Activated naive CD8-positive, alpha-beta T cell treated with anti-CD3 and anti-CD28 coated beads for 36 hours (primary cell): ENCODE results near the gene MYH10. TPM values are rescaled to one million over a fixed set of nuclear protein-coding genes. Genes with fewer than 3 reads are reported as not detected.
"Not testable (repeated sequence)": the region's sequence is repeated elsewhere in the genome, so short reads cannot be mapped to it uniquely, and the experiment has no call there.

Experiments used
- DNase-seq: peaks from one replicate; pipeline ENCODE4 v3.0.0; 2021
- H3K27ac Mint-ChIP-seq: one replicate; pipeline ENCODE4 v1.8.0; 2022; ENCODE audit warnings: mild to moderate bottlenecking, moderate library complexity, mixed read lengths
- H3K27me3 Mint-ChIP-seq: one replicate; pipeline ENCODE4 v1.8.0; 2022; ENCODE audit warnings: mild to moderate bottlenecking, mixed read lengths
- H3K36me3 Mint-ChIP-seq: one replicate; pipeline ENCODE4 v1.8.0; 2021; ENCODE audit warnings: mild to moderate bottlenecking, mixed read lengths
- H3K4me1 Mint-ChIP-seq: one replicate; pipeline ENCODE4 v1.8.0; 2021; ENCODE audit warnings: mixed read lengths
- H3K4me3 Mint-ChIP-seq: one replicate; pipeline ENCODE4 v1.8.0; 2022; ENCODE audit warnings: mild to moderate bottlenecking, moderate library complexity, mixed read lengths
- H3K9me3 Mint-ChIP-seq: one replicate; pipeline ENCODE4 v1.8.0; 2022; ENCODE audit warnings: mixed read lengths
- total RNA-seq, 2 experiments: library from RNA; stranded (reverse); gene quantifications; one replicate each; pipeline ENCODE4 v1.2.3, GENCODE V29; 2021

The MYH10 gene
- 10 to 100 TPM; 20.1 to 22.3 TPM for total RNA-seq

GRCh38 chr17:8630227-8630801 lies at the start of gene MYH10:
Gene MYH10 (minus strand): TSS chr17:8630725. CDS start chr17:8623246, 7,479 bp downstream.
- DNase-seq = no peak
- peak within 1 kb of the TSS; percentile 73 for H3K27ac Mint-ChIP-seq

GRCh38 chr17:8679126-8679525 lies 48.6 kb upstream of the MYH10 start:
- Mint-ChIP-seq H3K36me3 (no peaks in the 10 kb centered on the region), H3K27ac (no peak overlapping the region), H3K27me3 (peaks cover 4% of the 10 kb centered on the region), H3K4me1 (no peaks in the 10 kb centered on the region), H3K4me3 (no peak overlapping the region), H3K9me3 (no peaks in the 10 kb centered on the region)
- no peak for DNase-seq

More at GRCh38 chr17:8630227-8630801, at the start of gene MYH10:
- Mint-ChIP-seq H3K27me3 (peaks cover 68% of the 10 kb centered on the region), H3K9me3 (no peaks in the 10 kb centered on the region), H3K36me3 (no peaks in the 10 kb centered on the region), H3K4me1 (peaks cover 9% of the 10 kb centered on the region), H3K4me3 (peak within 1 kb of the TSS; percentile 95)

DNA sequence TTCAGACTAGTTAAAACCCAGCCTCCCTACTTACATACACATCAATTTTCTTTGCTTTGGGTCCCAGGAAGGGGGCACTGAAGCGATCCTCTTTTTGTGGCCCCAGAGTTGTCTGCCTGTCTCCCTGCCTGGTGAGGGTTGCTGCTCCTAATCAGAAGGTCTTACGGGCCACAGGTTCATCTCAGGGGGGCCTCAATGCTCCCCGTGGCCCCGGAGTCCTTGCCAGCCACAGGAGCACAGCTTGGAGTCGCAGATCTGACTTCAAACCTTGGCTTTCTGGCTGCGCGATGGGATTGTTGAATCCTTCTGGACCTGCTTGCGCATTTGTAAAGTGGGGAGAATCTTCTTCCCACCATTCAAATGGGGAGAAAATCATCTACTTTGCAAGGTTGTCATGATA lies 44.8 kb upstream of the MYH10 start:
- Mint-ChIP-seq H3K4me3 (no peak overlapping the region), H3K27me3 (peaks cover 4% of the 10 kb centered on the region), H3K36me3 (no peaks in the 10 kb centered on the region), H3K9me3 (no peaks in the 10 kb centered on the region), H3K4me1 (no peaks in the 10 kb centered on the region), H3K27ac (no peak overlapping the region)
- DNase-seq = no peak

DNA sequence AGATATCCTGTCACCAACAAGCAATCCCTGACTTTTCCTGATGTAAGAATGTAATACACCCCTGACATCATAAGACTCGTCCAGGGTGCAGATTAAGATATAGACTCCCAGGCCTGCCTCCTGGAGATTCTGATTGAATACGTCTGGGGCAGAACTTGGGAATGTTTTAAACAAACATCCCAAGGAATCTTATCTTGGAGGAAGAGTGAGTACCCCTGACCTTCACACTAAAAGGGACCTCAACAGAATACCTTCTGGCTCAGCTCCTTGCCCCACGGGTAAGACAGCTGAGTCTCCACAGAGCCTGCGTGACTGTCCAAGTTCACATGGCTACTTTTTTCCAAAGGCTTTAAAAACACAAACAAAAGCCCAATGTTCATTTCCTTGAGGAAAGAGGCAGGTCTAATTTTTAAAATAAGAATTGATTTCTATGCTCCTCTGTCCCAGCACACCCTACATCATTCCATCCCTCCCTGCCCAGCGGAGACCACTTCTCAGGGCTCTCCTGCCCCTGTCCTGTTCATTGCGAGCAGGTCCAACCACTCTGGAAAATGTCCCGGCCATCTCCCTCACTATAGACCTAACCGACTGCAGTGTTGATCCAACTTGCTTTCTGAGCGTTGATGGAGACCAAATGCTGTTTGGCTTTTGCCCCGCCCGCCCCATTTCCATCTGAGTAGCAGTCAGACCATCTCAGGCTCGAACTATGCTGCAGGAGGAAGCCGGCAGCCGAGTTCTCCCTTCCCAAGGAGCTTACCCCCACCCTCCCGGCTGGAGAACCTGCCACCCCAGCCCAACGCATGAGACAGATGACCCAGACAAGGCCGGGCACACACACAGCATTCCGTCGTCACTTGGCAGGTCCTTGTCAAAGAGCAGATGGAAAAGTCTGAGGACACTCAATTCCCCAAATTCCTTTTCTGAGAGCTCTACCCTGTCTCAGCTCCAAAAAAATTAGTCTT lies 44.1 kb upstream of the MYH10 start:
- Mint-ChIP-seq H3K4me1 (no peaks in the 10 kb centered on the region), H3K36me3 (no peaks in the 10 kb centered on the region), H3K9me3 (no peaks in the 10 kb centered on the region), H3K4me3 (no peak overlapping the region), H3K27me3 (peaks cover 4% of the 10 kb centered on the region), H3K27ac (no peak overlapping the region)
- DNase-seq = no peak

GRCh38 chr17:8673612-8674011 lies 43.1 kb upstream of the MYH10 start:
- DNase-seq = no peak

GRCh38 chr17:8672326-8672725 lies 41.8 kb upstream of the MYH10 start:
- no peak for DNase-seq
- H3K27ac Mint-ChIP-seq = no peak overlapping the region
- H3K4me3 Mint-ChIP-seq = no peak overlapping the region
- no peaks in the 10 kb centered on the region for H3K4me1 Mint-ChIP-seq
- H3K36me3 Mint-ChIP-seq = no peaks in the 10 kb centered on the region
- no peaks in the 10 kb centered on the region for H3K27me3 Mint-ChIP-seq
- H3K9me3 Mint-ChIP-seq = no peaks in the 10 kb centered on the region

More at GRCh38 chr17:8673612-8674011, 43.1 kb upstream of the MYH10 start:
- Mint-ChIP-seq H3K4me1 (no peaks in the 10 kb centered on the region), H3K9me3 (no peaks in the 10 kb centered on the region), H3K4me3 (no peak overlapping the region), H3K36me3 (no peaks in the 10 kb centered on the region), H3K27ac (no peak overlapping the region), H3K27me3 (peaks cover 2% of the 10 kb centered on the region)

- no peaks in the 10 kb centered on the region for H3K4me1 Mint-ChIP-seq
- no peak overlapping the region for H3K27ac Mint-ChIP-seq
- DNase-seq = no peak
- no peaks in the 10 kb centered on the region for H3K9me3 Mint-ChIP-seq
- no peaks in the 10 kb centered on the region for H3K27me3 Mint-ChIP-seq
- H3K4me3 Mint-ChIP-seq = no peak overlapping the region
- H3K36me3 Mint-ChIP-seq = no peaks in the 10 kb centered on the region
Observed at GRCh38 chr17:8670421-8670820, 39.9 kb upstream of the MYH10 start.

- no peak overlapping the region for H3K27ac Mint-ChIP-seq
- no peak overlapping the region for H3K4me3 Mint-ChIP-seq
- no peaks in the 10 kb centered on the region for H3K9me3 Mint-ChIP-seq
Observed at GRCh38 chr17:8668176-8668740, 37.7 kb upstream of the MYH10 start.

GRCh38 chr17:8667421-8667820 lies 36.9 kb upstream of the MYH10 start:
- Mint-ChIP-seq H3K36me3 (no peaks in the 10 kb centered on the region), H3K4me1 (no peaks in the 10 kb centered on the region), H3K9me3 (no peaks in the 10 kb centered on the region), H3K27me3 (no peaks in the 10 kb centered on the region), H3K27ac (no peak overlapping the region), H3K4me3 (no peak overlapping the region)
- no peak for DNase-seq

More at GRCh38 chr17:8668176-8668740, 37.7 kb upstream of the MYH10 start:
- H3K36me3 Mint-ChIP-seq = no peaks in the 10 kb centered on the region
- no peaks in the 10 kb centered on the region for H3K4me1 Mint-ChIP-seq
- no peak for DNase-seq
- no peaks in the 10 kb centered on the region for H3K27me3 Mint-ChIP-seq

GRCh38 chr17:8665684-8666083 lies 35.2 kb upstream of the MYH10 start:
- Mint-ChIP-seq H3K36me3 (no peaks in the 10 kb centered on the region), H3K27ac (no peak overlapping the region), H3K9me3 (no peaks in the 10 kb centered on the region), H3K4me1 (no peaks in the 10 kb centered on the region), H3K27me3 (peaks cover 3% of the 10 kb centered on the region), H3K4me3 (no peak overlapping the region)
- DNase-seq = no peak

DNA sequence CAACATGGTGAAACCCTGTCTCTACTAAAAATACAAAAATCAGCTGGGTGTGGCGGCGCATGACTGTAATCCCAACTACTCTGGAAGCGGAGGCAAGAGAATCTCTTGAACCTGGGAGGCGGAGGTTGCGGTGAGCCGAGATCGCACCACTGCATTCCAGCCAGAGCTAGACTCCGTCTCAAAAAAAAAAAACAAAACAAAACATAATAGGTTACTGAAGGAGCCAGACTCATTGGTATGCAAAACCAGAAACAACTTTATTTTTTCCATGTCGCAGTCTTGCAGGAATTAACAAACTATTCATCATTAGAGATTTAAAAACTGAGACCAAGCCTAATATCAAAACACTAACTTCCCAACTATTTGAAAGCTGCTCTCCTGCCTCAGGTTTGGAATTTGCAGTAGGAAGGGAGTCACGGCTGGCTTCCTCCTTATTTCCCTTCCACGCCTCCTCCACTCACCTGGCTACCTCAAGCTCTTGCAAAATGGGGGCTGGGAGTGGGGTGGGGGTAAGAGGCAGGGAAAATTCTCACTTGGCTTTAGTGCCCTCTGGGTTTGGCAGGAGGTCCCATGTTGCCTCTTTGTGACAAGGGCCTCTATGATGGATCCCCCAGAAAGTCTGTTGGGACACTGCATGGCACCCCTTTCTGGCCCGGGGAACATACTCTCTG lies 34.1 kb upstream of the MYH10 start:
- Mint-ChIP-seq H3K36me3 (no peaks in the 10 kb centered on the region), H3K27me3 (peaks cover 3% of the 10 kb centered on the region), H3K9me3 (no peaks in the 10 kb centered on the region), H3K4me1 (peaks cover 3% of the 10 kb centered on the region), H3K4me3 (no peak overlapping the region), H3K27ac (no peak overlapping the region)
- DNase-seq = no peak

DNA sequence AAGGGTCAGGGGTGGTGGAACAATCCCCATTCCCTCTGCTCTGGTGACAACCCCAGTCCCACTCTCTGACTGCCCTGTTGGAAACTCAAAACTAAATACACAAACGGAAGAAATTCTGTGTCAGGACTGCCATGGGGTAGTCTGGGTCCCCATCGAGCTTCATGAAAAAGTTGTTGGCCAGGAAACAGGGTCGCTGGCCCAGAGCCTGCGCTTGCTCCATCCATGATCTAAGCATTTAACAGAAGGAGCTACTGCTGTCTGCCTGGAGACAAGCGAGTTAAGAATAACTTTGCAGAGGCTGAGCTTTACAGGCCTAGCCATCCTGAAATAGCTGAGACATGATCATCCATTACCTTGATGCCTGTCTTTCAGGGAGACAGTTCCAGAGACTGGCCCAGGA lies 32.4 kb upstream of the MYH10 start:
- no peaks in the 10 kb centered on the region for H3K9me3 Mint-ChIP-seq
- H3K27ac Mint-ChIP-seq = no peak overlapping the region
- H3K4me1 Mint-ChIP-seq = peaks cover 3% of the 10 kb centered on the region
- no peaks in the 10 kb centered on the region for H3K36me3 Mint-ChIP-seq
- no peak overlapping the region for H3K4me3 Mint-ChIP-seq
- DNase-seq = no peak
- H3K27me3 Mint-ChIP-seq = peaks cover 3% of the 10 kb centered on the region

GRCh38 chr17:8662076-8662831 lies 31.7 kb upstream of the MYH10 start:
- Mint-ChIP-seq H3K4me1 (peaks cover 3% of the 10 kb centered on the region), H3K4me3 (no peak overlapping the region)

GRCh38 chr17:8660709-8661108 lies 30.2 kb upstream of the MYH10 start:
- not testable (repeated sequence) for H3K9me3 Mint-ChIP-seq, H3K36me3 Mint-ChIP-seq, H3K27me3 Mint-ChIP-seq, H3K4me1 Mint-ChIP-seq, H3K27ac Mint-ChIP-seq, DNase-seq, H3K4me3 Mint-ChIP-seq

More at GRCh38 chr17:8662076-8662831, 31.7 kb upstream of the MYH10 start:
- H3K27me3 Mint-ChIP-seq = peaks cover 3% of the 10 kb centered on the region
- H3K9me3 Mint-ChIP-seq = no peaks in the 10 kb centered on the region
- no peak for DNase-seq
- H3K27ac Mint-ChIP-seq = no peak overlapping the region
- H3K36me3 Mint-ChIP-seq = no peaks in the 10 kb centered on the region
